ENCODE measurements around the gene DACT2.

Gene DACT2

DNA sequence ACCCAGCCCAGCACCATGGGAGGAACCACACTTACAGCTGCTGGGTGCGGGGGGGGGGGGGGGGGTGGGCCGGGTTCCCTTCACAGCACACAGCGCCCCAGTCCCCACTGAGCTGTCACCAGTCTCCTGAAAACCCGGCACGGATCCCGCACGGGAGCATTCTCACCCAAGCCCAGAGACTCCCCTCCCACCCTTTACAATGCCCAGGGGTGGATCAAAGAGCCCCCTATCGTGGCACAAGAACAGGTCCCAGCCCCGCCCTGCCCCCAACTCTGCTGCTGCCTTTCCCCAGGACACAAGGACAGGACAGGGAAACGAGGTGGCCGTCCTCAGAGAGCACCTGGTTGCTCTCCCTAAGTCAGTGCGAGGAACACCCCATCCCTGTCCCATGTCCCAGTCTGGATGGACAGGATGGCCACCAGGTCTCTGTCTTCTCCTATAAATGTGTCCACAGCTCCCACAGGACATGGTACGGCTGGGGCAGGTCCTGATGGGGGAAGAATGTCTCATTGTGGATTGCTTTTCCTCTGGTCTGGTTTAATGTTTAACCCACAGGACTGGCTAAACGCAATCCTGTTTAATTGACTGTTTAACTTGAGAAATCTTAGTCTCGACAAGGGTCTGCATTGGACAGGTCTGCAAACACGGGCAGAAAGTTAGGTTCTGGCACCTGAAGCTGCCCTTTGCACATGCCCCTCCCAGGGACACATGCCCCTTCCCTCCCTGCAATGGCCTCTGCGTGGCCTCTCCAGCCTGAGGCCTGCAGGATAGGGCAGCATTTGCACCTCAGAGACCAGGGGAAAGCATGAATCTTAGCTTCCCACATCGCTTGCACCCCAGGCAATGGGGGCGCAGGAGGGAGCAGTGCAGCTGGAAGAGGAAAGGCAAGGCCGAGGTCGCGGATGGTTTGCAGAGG, 45.3 kb downstream of the DACT2 start:
- Histone ChIP-seq H2AFZ (ENCODE audit: insufficient read depth, low read length, poor library complexity) (no peak overlapping the region), H3K23ac (ENCODE audit: low read length) (no peak overlapping the region), H3K14ac (ENCODE audit: low read length) (no peak overlapping the region), H3K27me3 (ENCODE audit: insufficient read depth, low read length) (no peaks in the 10 kb centered on the region), H3K4me2 (ENCODE audit: low read length) (no peak overlapping the region), H3K36me3 (ENCODE audit: control insufficient read depth in 1 of 2, insufficient read depth in 2 of 2, low read length in 2 of 2) (no peaks in the 10 kb centered on the region), H4K8ac (ENCODE audit: low read depth, low read length) (no peak overlapping the region), H4K12ac (ENCODE audit: low read depth, low read length) (no peak overlapping the region), H2AK5ac (ENCODE audit: low read length) (no peak overlapping the region), H4K91ac (ENCODE audit: low read depth, low read length) (no peak overlapping the region), H2BK5ac (ENCODE audit: low read depth, low read length, poor library complexity) (no peak overlapping the region), H2BK12ac (ENCODE audit: low read length) (no peak overlapping the region), H3K18ac (ENCODE audit: low read length) (no peak overlapping the region), H3K4ac (ENCODE audit: low read depth, low read length) (no peak overlapping the region), H3K4me1 (ENCODE audit: control insufficient read depth in 1 of 2, insufficient read depth in 2 of 2, low read length in 2 of 2) (no peaks in the 10 kb centered on the region), H3K79me2 (ENCODE audit: control insufficient read depth, insufficient read depth, low read length, poor library complexity) (no peaks in the 10 kb centered on the region), H3K9ac (ENCODE audit: low read length) (no peak overlapping the region), H3K9me3 (ENCODE audit: insufficient read depth, low read depth, low read length) (peaks cover 4% of the 10 kb centered on the region), H3K4me3 (ENCODE audit: low read depth, low read length) (no peak overlapping the region), H2BK120ac (ENCODE audit: insufficient read depth, low read length, poor library complexity) (no peak overlapping the region), H3K27ac (ENCODE audit: low read depth, low read length) (no peak overlapping the region), H3K79me1 (ENCODE audit: low read length) (no peaks in the 10 kb centered on the region)
- no peak for DNase-seq
- no CpG with 5 or more reads among the region's 22 CpGs for WGBS (ENCODE audit: extremely low coverage, insufficient coverage, insufficient read length)

DNA sequence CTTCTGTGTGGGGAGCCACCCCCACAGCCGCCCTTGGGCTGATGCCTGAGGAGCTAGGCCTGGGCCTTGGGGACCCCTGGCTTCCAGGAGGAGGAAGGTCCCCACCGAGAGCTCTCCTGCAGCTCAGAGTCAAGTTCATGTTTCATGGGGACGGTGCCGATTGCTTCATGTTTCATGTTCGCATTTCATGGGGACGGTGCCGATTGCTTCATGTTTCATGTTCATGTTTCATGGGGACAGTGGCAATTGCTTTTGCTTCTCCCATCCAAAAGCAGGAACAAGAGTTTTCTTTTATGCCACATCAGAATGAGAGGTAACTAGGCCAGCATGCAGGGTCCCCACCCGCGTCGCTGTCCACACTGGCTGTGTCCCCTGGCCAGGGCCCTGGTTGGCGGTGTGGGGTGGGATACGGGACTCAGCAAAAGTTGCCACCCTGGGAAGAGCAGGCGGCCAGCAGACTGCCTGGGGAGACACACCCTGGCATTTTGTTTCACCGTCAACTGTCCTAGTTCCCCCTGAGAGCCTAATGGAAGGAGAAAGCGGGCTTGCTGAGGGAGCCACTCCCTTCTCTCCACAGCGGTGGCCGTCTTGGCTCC, 46.0 kb downstream of the DACT2 start:
- Histone ChIP-seq H3K4ac (ENCODE audit: low read depth, low read length) (no peak overlapping the region), H2AFZ (ENCODE audit: insufficient read depth, low read length, poor library complexity) (no peak overlapping the region), H2BK12ac (ENCODE audit: low read length) (no peak overlapping the region), H4K12ac (ENCODE audit: low read depth, low read length) (no peak overlapping the region), H3K36me3 (ENCODE audit: control insufficient read depth in 1 of 2, insufficient read depth in 2 of 2, low read length in 2 of 2) (no peaks in the 10 kb centered on the region), H3K27me3 (ENCODE audit: insufficient read depth, low read length) (no peaks in the 10 kb centered on the region), H2BK120ac (ENCODE audit: insufficient read depth, low read length, poor library complexity) (no peak overlapping the region), H2BK5ac (ENCODE audit: low read depth, low read length, poor library complexity) (no peak overlapping the region), H3K4me2 (ENCODE audit: low read length) (no peak overlapping the region), H3K23ac (ENCODE audit: low read length) (no peak overlapping the region), H3K27ac (ENCODE audit: low read depth, low read length) (no peak overlapping the region), H3K4me3 (ENCODE audit: low read depth, low read length) (no peak overlapping the region), H3K4me1 (ENCODE audit: control insufficient read depth in 1 of 2, insufficient read depth in 2 of 2, low read length in 2 of 2) (no peaks in the 10 kb centered on the region), H3K9me3 (ENCODE audit: insufficient read depth, low read depth, low read length) (peaks cover 4% of the 10 kb centered on the region), H3K14ac (ENCODE audit: low read length) (no peak overlapping the region), H4K8ac (ENCODE audit: low read depth, low read length) (no peak overlapping the region), H4K91ac (ENCODE audit: low read depth, low read length) (no peak overlapping the region), H3K79me1 (ENCODE audit: low read length) (no peaks in the 10 kb centered on the region), H3K9ac (ENCODE audit: low read length) (no peak overlapping the region), H2AK5ac (ENCODE audit: low read length) (no peak overlapping the region), H3K79me2 (ENCODE audit: control insufficient read depth, insufficient read depth, low read length, poor library complexity) (no peaks in the 10 kb centered on the region), H3K18ac (ENCODE audit: low read length) (no peak overlapping the region)
- DNase-seq: no peak
- WGBS (ENCODE audit: extremely low coverage, insufficient coverage, insufficient read length): no CpG with 5 or more reads among the region's 17 CpGs

DNA sequence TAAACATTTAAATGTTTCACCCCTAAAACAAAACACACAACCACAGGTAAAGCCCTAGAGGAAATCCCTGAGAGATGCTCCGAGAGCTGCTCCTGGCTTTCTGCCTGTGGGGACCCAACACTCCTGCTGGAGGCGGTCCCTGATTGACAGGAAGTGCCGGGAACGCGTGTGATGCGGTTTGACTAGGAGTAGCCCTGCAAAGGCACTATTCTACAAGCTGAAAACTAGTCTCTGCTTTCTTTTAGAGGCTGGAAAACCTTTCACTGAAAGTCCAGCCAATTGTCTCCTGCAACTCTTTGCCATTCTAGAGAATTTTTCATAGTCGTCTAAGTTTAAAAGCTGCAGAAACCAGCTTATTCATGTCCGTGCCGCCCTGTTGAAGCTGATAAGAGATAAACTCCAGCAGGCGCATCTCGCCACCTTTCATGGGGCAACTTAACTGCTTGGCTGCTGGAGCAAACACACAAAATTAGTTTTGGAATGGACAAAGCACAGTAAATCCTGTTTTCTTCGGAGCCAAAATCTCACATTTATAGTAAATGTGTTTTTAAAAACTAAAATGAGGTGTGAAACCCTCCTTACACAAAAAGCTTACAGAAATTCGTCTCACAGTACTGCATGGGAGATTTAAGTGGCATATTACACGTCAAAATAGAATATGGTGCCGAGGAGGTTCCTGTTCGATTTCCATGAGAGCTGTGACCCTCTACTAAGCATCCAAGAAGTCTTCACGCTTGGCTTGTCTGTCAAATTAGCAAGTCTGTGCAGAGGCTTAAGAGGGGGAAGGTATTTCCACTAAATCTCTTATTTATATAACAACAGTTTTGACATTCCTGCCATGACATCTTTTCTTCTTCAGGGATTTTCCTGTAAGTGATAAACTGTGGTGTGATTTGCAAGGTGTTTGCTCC, 46.9 kb downstream of the DACT2 start:
- no peak overlapping the region for H3K9ac ChIP-seq (ENCODE audit: low read length)
- no peaks in the 10 kb centered on the region for H3K27me3 ChIP-seq (ENCODE audit: insufficient read depth, low read length)
- H3K14ac ChIP-seq (ENCODE audit: low read length): no peak overlapping the region
- H3K4me1 ChIP-seq (ENCODE audit: control insufficient read depth in 1 of 2, insufficient read depth in 2 of 2, low read length in 2 of 2): no peaks in the 10 kb centered on the region
- no peak overlapping the region for H4K8ac ChIP-seq (ENCODE audit: low read depth, low read length)
- no peak overlapping the region for H2AK5ac ChIP-seq (ENCODE audit: low read length)
- H4K12ac ChIP-seq (ENCODE audit: low read depth, low read length): no peak overlapping the region
- no peak overlapping the region for H2AFZ ChIP-seq (ENCODE audit: insufficient read depth, low read length, poor library complexity)
- H3K36me3 ChIP-seq (ENCODE audit: control insufficient read depth in 1 of 2, insufficient read depth in 2 of 2, low read length in 2 of 2): no peaks in the 10 kb centered on the region
- no peak overlapping the region for H3K18ac ChIP-seq (ENCODE audit: low read length)
- H2BK120ac ChIP-seq (ENCODE audit: insufficient read depth, low read length, poor library complexity): no peak overlapping the region
- WGBS (ENCODE audit: extremely low coverage, insufficient coverage, insufficient read length): no CpG with 5 or more reads among the region's 17 CpGs
- peaks cover 4% of the 10 kb centered on the region for H3K9me3 ChIP-seq (ENCODE audit: insufficient read depth, low read depth, low read length)
- no peak overlapping the region for H3K23ac ChIP-seq (ENCODE audit: low read length)
- no peaks in the 10 kb centered on the region for H3K79me2 ChIP-seq (ENCODE audit: control insufficient read depth, insufficient read depth, low read length, poor library complexity)
- H2BK5ac ChIP-seq (ENCODE audit: low read depth, low read length, poor library complexity): no peak overlapping the region
- H3K79me1 ChIP-seq (ENCODE audit: low read length): no peaks in the 10 kb centered on the region
- no peak overlapping the region for H3K4me3 ChIP-seq (ENCODE audit: low read depth, low read length)
- H3K27ac ChIP-seq (ENCODE audit: low read depth, low read length): no peak overlapping the region
- no peak overlapping the region for H3K4me2 ChIP-seq (ENCODE audit: low read length)
- H4K91ac ChIP-seq (ENCODE audit: low read depth, low read length): no peak overlapping the region
- H3K4ac ChIP-seq (ENCODE audit: low read depth, low read length): no peak overlapping the region
- no peak overlapping the region for H2BK12ac ChIP-seq (ENCODE audit: low read length)
- peak in 1 of 2 donors; percentile 27 for DNase-seq

Data from trophoblast cell (in vitro differentiated cells and primary cell).